CD14-positive monocyte (primary cell): ENCODE data around the gene TSHR. TPM values are rescaled to one million over a fixed set of nuclear protein-coding genes. Genes with fewer than 3 reads are reported as not detected.

Source experiments
- DNase-seq, 3 donors: peaks; one replicate each; pipeline ENCODE4 v3.0.0-alpha.2; 2011 to 2022
- H2AFZ ChIP-seq: 2 replicates; pipeline ENCODE4 v1.6.0; 2012; ENCODE audit warnings: mild to moderate bottlenecking, low read depth, low read length, inconsistent platforms; ENCODE audit not compliant: insufficient read depth, poor library complexity, severe bottlenecking
- H3K27ac ChIP-seq, 2 donors: 1 replicate in 1 of 2; 2 replicates in 1 of 2; pipeline ENCODE4 v1.5.1; 2012 to 2013; ENCODE audit warnings: low read length in 2 of 2, control low read depth in 1 of 2, inconsistent platforms in 1 of 2, low read depth in 1 of 2, mild to moderate bottlenecking in 1 of 2
- H3K27me3 ChIP-seq, 2 donors: one replicate each; pipeline versions ENCODE4 v1.6.0 to v1.6.1; 2011 to 2013; ENCODE audit warnings: low read length in 2 of 2; ENCODE audit not compliant: control insufficient read depth in 2 of 2, insufficient read depth in 2 of 2
- H3K36me3 ChIP-seq, 2 donors: replicated peaks in 1 of 2; 1 replicate in 1 of 2; 2 replicates in 1 of 2; pipeline versions ENCODE4 v1.5.1 to v1.6.1; 2012 to 2013; ENCODE audit warnings: low read length in 2 of 2, control low read depth in 1 of 2, inconsistent platforms in 1 of 2, mild to moderate bottlenecking in 1 of 2; ENCODE audit not compliant: insufficient read depth in 2 of 2, control insufficient read depth in 1 of 2
- H3K4me1 ChIP-seq, 2 donors: 1 replicate in 1 of 2; 2 replicates in 1 of 2; pipeline versions ENCODE4 v1.5.1 to v1.6.1; 2012 to 2013; ENCODE audit warnings: low read length in 2 of 2, control low read depth in 1 of 2, inconsistent platforms in 1 of 2, mild to moderate bottlenecking in 1 of 2, moderate library complexity in 1 of 2; ENCODE audit not compliant: insufficient read depth in 2 of 2, control insufficient read depth in 1 of 2
- H3K4me2 ChIP-seq: replicated peaks from 2 replicates; pipeline ENCODE3; 2012; ENCODE audit warnings: low read length, moderate library complexity, mild to moderate bottlenecking; ENCODE audit not compliant: poor library complexity, severe bottlenecking; ENCODE audit errors: extremely low read depth
- H3K4me3 ChIP-seq, 3 experiments: fragments of 200-600 bp in 1 of 3; sonication (generic) in 1 of 3; replicated peaks in 1 of 3; 1 replicate in 2 of 3; 2 replicates in 1 of 3; pipeline ENCODE4 v1.5.1; 2011 to 2013; ENCODE audit warnings: low read length in 3 of 3, mild to moderate bottlenecking in 3 of 3, control low read depth in 2 of 3, low read depth in 2 of 3, inconsistent platforms in 1 of 3, moderate library complexity in 1 of 3
- H3K79me2 ChIP-seq: 2 replicates; pipeline ENCODE4 v1.6.0; 2012; ENCODE audit warnings: mild to moderate bottlenecking, control low read depth, inconsistent platforms, low read length, moderate library complexity; ENCODE audit not compliant: insufficient read depth
- H3K9ac ChIP-seq: 2 replicates; pipeline ENCODE4 v1.6.0; 2017; ENCODE audit warnings: low read length, mild to moderate bottlenecking; ENCODE audit not compliant: insufficient read depth, poor library complexity, severe bottlenecking
- H3K9me3 ChIP-seq, 2 donors: replicated peaks in 1 of 2; 1 replicate in 1 of 2; 2 replicates in 1 of 2; pipeline versions ENCODE4 v1.5.1 to v1.6.1; 2012 to 2013; ENCODE audit warnings: low read length in 2 of 2, control low read depth in 1 of 2; ENCODE audit not compliant: control insufficient read depth in 1 of 2, insufficient read depth in 1 of 2
- H4K20me1 ChIP-seq: 2 replicates; pipeline ENCODE4 v1.6.0; 2012; ENCODE audit warnings: mild to moderate bottlenecking, low read length, control low read depth, moderate library complexity; ENCODE audit not compliant: insufficient read depth
- H3K27ac Mint-ChIP-seq, 7 donors: one replicate each; pipeline ENCODE4 v1.8.0; 2020; ENCODE audit warnings: mild to moderate bottlenecking in 7 of 7, mixed read lengths in 7 of 7, moderate library complexity in 6 of 7, inconsistent platforms in 2 of 7
- H3K27me3 Mint-ChIP-seq, 3 donors: one replicate each; pipeline ENCODE4 v1.8.0; 2021 to 2022; ENCODE audit warnings: low read depth in 3 of 3, mild to moderate bottlenecking in 3 of 3, mixed read lengths in 3 of 3, moderate library complexity in 3 of 3, inconsistent platforms in 1 of 3
- H3K36me3 Mint-ChIP-seq, 2 donors: one replicate each; pipeline ENCODE4 v1.8.0; 2020; ENCODE audit warnings: mixed read lengths in 2 of 2, inconsistent platforms in 1 of 2, mild to moderate bottlenecking in 1 of 2
- H3K4me1 Mint-ChIP-seq: one replicate; pipeline ENCODE4 v1.8.0; 2020; ENCODE audit warnings: mild to moderate bottlenecking, mixed read lengths
- H3K4me3 Mint-ChIP-seq, 2 donors: one replicate each; pipeline ENCODE4 v1.8.0; 2020; ENCODE audit warnings: mild to moderate bottlenecking in 2 of 2, mixed read lengths in 2 of 2, moderate library complexity in 1 of 2
- H3K9me3 Mint-ChIP-seq, 7 donors: one replicate each; pipeline ENCODE4 v1.8.0; 2020 to 2022; ENCODE audit warnings: mixed read lengths in 7 of 7, mild to moderate bottlenecking in 6 of 7, moderate library complexity in 6 of 7, inconsistent platforms in 2 of 7
- CTCF ChIP-seq: fragments of 200-600 bp; IDR thresholded peaks from one replicate; pipeline ENCODE4 v1.8.0; 2022; ENCODE audit warnings: antibody characterized with exemption, mild to moderate bottlenecking
- WGBS: methylation state at CpG from one replicate; pipeline ENCODE4 v1.1.5; 2013; ENCODE audit warnings: missing lambda C conversion rate; ENCODE audit not compliant: insufficient coverage; 5-methylcytosine and 5-hydroxymethylcytosine counted together
- intact Hi-C, 2 donors: fragments of 100-400 bp; cut with micrococcal nuclease; formaldehyde crosslinking; loops; one replicate each; pipeline versions ENCODE4 v1.15.0 to v1.15.1; 2023
- polyA plus RNA-seq, 3 donors: library from polyadenylated mRNA; depleted of rRNA in 1 of 3; unstranded in 2 of 3; stranded (reverse) in 1 of 3; fragments of 300-500 nt in 2 of 3; fragments of >200 nt in 1 of 3; fragmentation: Illumina TruSeq in 2 of 3; gene quantifications; 1 replicate in 2 of 3; 2 replicates in 1 of 3; pipeline ENCODE4 v1.2.3, GENCODE V29; 2012 to 2021

TSHR gene
- polyA plus RNA-seq, 3 donors: not detected

GRCh38 chr14:81166121-81166520 lies 210.7 kb downstream of the TSHR start:
- Mint-ChIP-seq H3K36me3 (peaks cover 0 to 4% of the 10 kb centered on the region in 2 donors), H3K9me3 (peaks cover 0 to 4% (median 0%) of the 10 kb centered on the region in 7 donors), H3K4me1 (peaks cover 45% of the 10 kb centered on the region), H3K4me3 (no peak overlapping the region), H3K27me3 (no peaks in the 10 kb centered on the region), H3K27ac (no peak overlapping the region)
- no peak for DNase-seq
- intact Hi-C loops: loop anchor here in 1 of 2 donors (5.0 to 10.0 kb wide), 2 partner anchors 56 to 211 kb away; partner anchors contain the start of genes GTF2A1 and TSHR
- Histone ChIP-seq H3K4me1 (peaks cover 32 to 37% of the 10 kb centered on the region in 2 donors), H4K20me1 (no peaks in the 10 kb centered on the region), H3K36me3 (no peaks in the 10 kb centered on the region), H3K27ac (no peak overlapping the region), H3K4me3 (no peak overlapping the region), H3K9ac (no peak overlapping the region), H3K9me3 (peaks cover 0 to 4% of the 10 kb centered on the region in 2 donors), H3K27me3 (no peaks in the 10 kb centered on the region), H3K4me2 (no peak overlapping the region), H2AFZ (no peak overlapping the region), H3K79me2 (no peaks in the 10 kb centered on the region)
- no CpG with 5 or more reads among the region's 2 CpGs for WGBS
- TF ChIP-seq CTCF: no peak

- Histone ChIP-seq H2AFZ (peak overlapping the region; percentile 92), H3K27ac (peak overlapping the region; percentile 90 to 94), H4K20me1 (no peaks in the 10 kb centered on the region), H3K36me3 (no peaks in the 10 kb centered on the region), H3K79me2 (no peaks in the 10 kb centered on the region), H3K27me3 (no peaks in the 10 kb centered on the region), H3K9me3 (no peaks in the 10 kb centered on the region), H3K4me2 (peak overlapping the region; percentile 98), H3K9ac (peak overlapping the region; percentile 68), H3K4me3 (peak overlapping the region in 2 of 3 experiments; percentile 76 to 93), H3K4me1 (peaks cover 14 to 17% of the 10 kb centered on the region in 2 donors)
- Mint-ChIP-seq H3K9me3 (no peaks in the 10 kb centered on the region), H3K27ac (peak overlapping the region; percentile 95 to 99 (median 97)), H3K36me3 (peaks cover 0 to 5% of the 10 kb centered on the region in 2 donors), H3K4me1 (peaks cover 38% of the 10 kb centered on the region), H3K4me3 (peak overlapping the region; percentile 87 to 95), H3K27me3 (no peaks in the 10 kb centered on the region)
- TF ChIP-seq CTCF: no peak
- intact Hi-C loops: loop anchor here in 1 of 2 donors (5.0 to 10.0 kb wide), 2 partner anchors 53 to 214 kb away; partner anchors contain the start of genes GTF2A1 and TSHR
- DNase-seq: no peak
- no CpG with 5 or more reads among the region's 4 CpGs for WGBS
Measured at GRCh38 chr14:81169267-81169666, 213.8 kb downstream of the TSHR start.
